Neural cell (in vitro differentiated cells): ENCODE data around the gene DLG5. TPM values are rescaled to one million over a fixed set of nuclear protein-coding genes. Genes with fewer than 3 reads are reported as not detected.

Experiments
- H2AFZ ChIP-seq: fragments of 200-600, 300-800 bp; sonication (generic), shearing (Covaris generic); 2 replicates; pipeline ENCODE4 v1.6.0; 2014; ENCODE audit warnings: low read depth, mild to moderate bottlenecking, antibody characterized with exemption, low read length, moderate library complexity
- H3F3A ChIP-seq: fragments of 200-600 bp; shearing (Covaris generic); 2 replicates; pipeline ENCODE4 v1.6.1; 2016; ENCODE audit warnings: mild to moderate bottlenecking, moderate library complexity, mixed read lengths, antibody characterized with exemption, low read length; ENCODE audit not compliant: insufficient read depth, poor library complexity, severe bottlenecking
- H3K27ac ChIP-seq: fragments of 200-600, 300-800 bp; sonication (generic), shearing (Covaris generic); 2 replicates; pipeline ENCODE4 v1.5.1; 2014; ENCODE audit warnings: mild to moderate bottlenecking, low read length, moderate library complexity
- H3K27me3 ChIP-seq: fragments of 300-800, 200-600 bp; sonication (generic), shearing (Covaris generic); 2 replicates; pipeline ENCODE4 v1.6.0; 2014; ENCODE audit warnings: mild to moderate bottlenecking, low read depth, low read length, moderate library complexity; ENCODE audit not compliant: insufficient read depth
- H3K36me3 ChIP-seq: fragments of 300-800, 200-600 bp; sonication (generic), shearing (Covaris generic); 2 replicates; pipeline ENCODE4 v1.5.1; 2014; ENCODE audit warnings: mild to moderate bottlenecking, antibody characterized with exemption, low read length, moderate library complexity; ENCODE audit not compliant: insufficient read depth
- H3K4me2 ChIP-seq: fragments of 300-800, 200-600 bp; sonication (generic), shearing (Covaris generic); 2 replicates; pipeline ENCODE4 v1.6.0; 2014; ENCODE audit warnings: mild to moderate bottlenecking, low read length
- H3K4me3 ChIP-seq: fragments of 300-800, 200-600 bp; sonication (generic), shearing (Covaris generic); 2 replicates; pipeline ENCODE4 v1.5.1; 2014; ENCODE audit warnings: mild to moderate bottlenecking, low read length, moderate library complexity
- H3K79me2 ChIP-seq: fragments of 200-600 bp; shearing (Covaris generic); replicated peaks from 2 replicates; pipeline ENCODE4 v1.6.0; 2014; ENCODE audit warnings: mild to moderate bottlenecking, low read length, moderate library complexity; ENCODE audit not compliant: insufficient read depth
- H3K9ac ChIP-seq: fragments of 300-800, 200-600 bp; sonication (generic), shearing (Covaris generic); 2 replicates; pipeline ENCODE4 v1.6.1; 2016; ENCODE audit warnings: mild to moderate bottlenecking, low read length, mixed read lengths
- H3K9me2 ChIP-seq: fragments of 200-600 bp; shearing (Covaris generic); 2 replicates; pipeline ENCODE4 v1.6.1; 2016; ENCODE audit warnings: mild to moderate bottlenecking, low read length, mixed read lengths; ENCODE audit not compliant: insufficient read depth
- H3K9me3 ChIP-seq: fragments of 200-600, 300-800 bp; sonication (generic), shearing (Covaris generic); 2 replicates; pipeline ENCODE4 v1.6.1; 2016; ENCODE audit warnings: mild to moderate bottlenecking, mixed run types, low read length, moderate library complexity, mixed read lengths
- H4K20me1 ChIP-seq: fragments of 200-600 bp; shearing (Covaris generic); 2 replicates; pipeline ENCODE4 v1.6.1; 2016; ENCODE audit warnings: mild to moderate bottlenecking, mixed run types; ENCODE audit not compliant: insufficient read depth
- EP300 ChIP-seq: fragments of 450-650 bp; conservative IDR thresholded peaks from 2 replicates; pipeline ENCODE4 v1.6.1; 2014; ENCODE audit warnings: antibody characterized with exemption, mild to moderate bottlenecking, moderate library complexity; ENCODE audit not compliant: poor library complexity, severe bottlenecking
- EZH2 ChIP-seq: fragments of 200-600, 300-800 bp; shearing (Covaris generic), sonication (generic); IDR thresholded peaks from 2 replicates; pipeline ENCODE4 v1.6.1; 2014; ENCODE audit warnings: antibody characterized with exemption, low read length, borderline replicate concordance, mild to moderate bottlenecking; ENCODE audit not compliant: insufficient read depth, poor library complexity, severe bottlenecking
- MXI1 ChIP-seq: fragments of 450-650 bp; conservative IDR thresholded peaks from 2 replicates; pipeline ENCODE4 v1.6.1; 2014; ENCODE audit warnings: antibody characterized with exemption, mild to moderate bottlenecking; ENCODE audit not compliant: poor library complexity, severe bottlenecking
- POLR2AphosphoS5 ChIP-seq: IDR thresholded peaks from 2 replicates; pipeline ENCODE4 v1.6.1; 2012
- RAD21 ChIP-seq: fragments of 450-650 bp; conservative IDR thresholded peaks from 2 replicates; pipeline ENCODE4 v1.6.1; 2014; ENCODE audit warnings: antibody characterized with exemption, mild to moderate bottlenecking, moderate library complexity
- REST ChIP-seq: IDR thresholded peaks from 2 replicates; pipeline ENCODE4 v1.6.1; 2012; ENCODE audit warnings: borderline replicate concordance
- SMC3 ChIP-seq: fragments of 450-650 bp; conservative IDR thresholded peaks from 2 replicates; pipeline ENCODE4 v1.6.1; 2014; ENCODE audit warnings: antibody characterized with exemption, mild to moderate bottlenecking, moderate library complexity; ENCODE audit not compliant: poor library complexity
- TAF1 ChIP-seq: IDR thresholded peaks from 2 replicates; pipeline ENCODE4 v1.6.1; 2012; ENCODE audit warnings: low read depth
- polyA plus RNA-seq: library from polyadenylated mRNA; depleted of rRNA; stranded (reverse); fragments of >200 nt; gene quantifications from 2 replicates; pipeline ENCODE4 v1.2.3, GENCODE V29; 2014
- TF ChIP-seq, protein P1 (sequence below): fragments of 450-650 bp; IDR thresholded peaks from 2 replicates; pipeline ENCODE4 v1.5.1; 2014; ENCODE audit warnings: antibody characterized with exemption, mild to moderate bottlenecking, moderate library complexity; ENCODE audit not compliant: poor library complexity, severe bottlenecking

Gene DLG5
- polyA plus RNA-seq, 1 donor from 2014 or later: 72.9 TPM

GRCh38 chr10:77936697-77937567, 10.4 kb upstream of the DLG5 start:
- no peaks in the 10 kb centered on the region for H3K79me2 ChIP-seq
- H3K36me3 ChIP-seq: no peaks in the 10 kb centered on the region
- H2AFZ ChIP-seq: no peak overlapping the region
- no peak overlapping the region for H3K9ac ChIP-seq
- TF ChIP-seq TAF1 (no peak), EZH2 (no peak), POLR2AphosphoS5 (no peak), EP300 (no peak), MXI1 (no peak), SMC3 (no peak), RAD21 (no peak), REST (no peak)
- TF ChIP-seq, protein P1, sequence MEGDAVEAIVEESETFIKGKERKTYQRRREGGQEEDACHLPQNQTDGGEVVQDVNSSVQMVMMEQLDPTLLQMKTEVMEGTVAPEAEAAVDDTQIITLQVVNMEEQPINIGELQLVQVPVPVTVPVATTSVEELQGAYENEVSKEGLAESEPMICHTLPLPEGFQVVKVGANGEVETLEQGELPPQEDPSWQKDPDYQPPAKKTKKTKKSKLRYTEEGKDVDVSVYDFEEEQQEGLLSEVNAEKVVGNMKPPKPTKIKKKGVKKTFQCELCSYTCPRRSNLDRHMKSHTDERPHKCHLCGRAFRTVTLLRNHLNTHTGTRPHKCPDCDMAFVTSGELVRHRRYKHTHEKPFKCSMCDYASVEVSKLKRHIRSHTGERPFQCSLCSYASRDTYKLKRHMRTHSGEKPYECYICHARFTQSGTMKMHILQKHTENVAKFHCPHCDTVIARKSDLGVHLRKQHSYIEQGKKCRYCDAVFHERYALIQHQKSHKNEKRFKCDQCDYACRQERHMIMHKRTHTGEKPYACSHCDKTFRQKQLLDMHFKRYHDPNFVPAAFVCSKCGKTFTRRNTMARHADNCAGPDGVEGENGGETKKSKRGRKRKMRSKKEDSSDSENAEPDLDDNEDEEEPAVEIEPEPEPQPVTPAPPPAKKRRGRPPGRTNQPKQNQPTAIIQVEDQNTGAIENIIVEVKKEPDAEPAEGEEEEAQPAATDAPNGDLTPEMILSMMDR: no peak
- no peaks in the 10 kb centered on the region for H3K9me2 ChIP-seq
- H3K27ac ChIP-seq: no peak overlapping the region
- H3K4me2 ChIP-seq: no peak overlapping the region
- H4K20me1 ChIP-seq: no peaks in the 10 kb centered on the region
- no peaks in the 10 kb centered on the region for H3F3A ChIP-seq
- no peaks in the 10 kb centered on the region for H3K9me3 ChIP-seq
- H3K4me3 ChIP-seq: no peak overlapping the region
- H3K27me3 ChIP-seq: no peaks in the 10 kb centered on the region

- Histone ChIP-seq H3K79me2 (no peaks in the 10 kb centered on the region), H4K20me1 (no peaks in the 10 kb centered on the region), H3K9ac (no peak overlapping the region), H3F3A (no peaks in the 10 kb centered on the region), H3K9me2 (no peaks in the 10 kb centered on the region), H3K27ac (no peak overlapping the region), H3K36me3 (no peaks in the 10 kb centered on the region), H3K4me3 (no peak overlapping the region), H3K9me3 (no peaks in the 10 kb centered on the region), H3K27me3 (no peaks in the 10 kb centered on the region), H2AFZ (no peak overlapping the region), H3K4me2 (no peak overlapping the region)
- TF ChIP-seq EP300 (no peak), REST (no peak), POLR2AphosphoS5 (no peak), TAF1 (no peak), SMC3 (no peak), EZH2 (no peak), MXI1 (no peak), RAD21 (no peak)
- TF ChIP-seq, protein P1: no peak
Observed at GRCh38 chr10:77932016-77932715, 5.6 kb upstream of the DLG5 start.
